Measurements from ENCODE around the gene HCN3.

DNA sequence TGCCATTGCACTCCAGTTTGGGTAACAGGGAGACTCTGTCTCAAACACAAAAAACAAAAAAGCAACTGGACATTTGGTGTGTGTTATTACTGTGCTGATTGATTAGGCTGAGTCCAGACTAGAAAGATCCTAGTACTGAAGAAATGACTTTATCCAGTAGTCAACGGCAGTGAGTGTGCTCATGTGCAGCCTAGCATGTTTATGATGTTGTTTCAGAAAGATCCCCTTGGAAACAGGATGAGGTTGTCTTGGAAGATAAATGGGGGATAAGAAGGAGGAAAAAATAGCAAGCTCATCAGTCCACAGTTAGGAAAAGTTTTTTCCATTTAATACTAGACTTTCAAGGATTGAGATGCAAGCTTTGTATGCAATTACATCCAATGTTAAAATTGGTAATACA, 57.7 kb downstream of the HCN3 start:
- TF ChIP-seq, protein P1, sequence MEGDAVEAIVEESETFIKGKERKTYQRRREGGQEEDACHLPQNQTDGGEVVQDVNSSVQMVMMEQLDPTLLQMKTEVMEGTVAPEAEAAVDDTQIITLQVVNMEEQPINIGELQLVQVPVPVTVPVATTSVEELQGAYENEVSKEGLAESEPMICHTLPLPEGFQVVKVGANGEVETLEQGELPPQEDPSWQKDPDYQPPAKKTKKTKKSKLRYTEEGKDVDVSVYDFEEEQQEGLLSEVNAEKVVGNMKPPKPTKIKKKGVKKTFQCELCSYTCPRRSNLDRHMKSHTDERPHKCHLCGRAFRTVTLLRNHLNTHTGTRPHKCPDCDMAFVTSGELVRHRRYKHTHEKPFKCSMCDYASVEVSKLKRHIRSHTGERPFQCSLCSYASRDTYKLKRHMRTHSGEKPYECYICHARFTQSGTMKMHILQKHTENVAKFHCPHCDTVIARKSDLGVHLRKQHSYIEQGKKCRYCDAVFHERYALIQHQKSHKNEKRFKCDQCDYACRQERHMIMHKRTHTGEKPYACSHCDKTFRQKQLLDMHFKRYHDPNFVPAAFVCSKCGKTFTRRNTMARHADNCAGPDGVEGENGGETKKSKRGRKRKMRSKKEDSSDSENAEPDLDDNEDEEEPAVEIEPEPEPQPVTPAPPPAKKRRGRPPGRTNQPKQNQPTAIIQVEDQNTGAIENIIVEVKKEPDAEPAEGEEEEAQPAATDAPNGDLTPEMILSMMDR (conservative IDR thresholded peaks at IDR 0.05): no peak
- TF ChIP-seq EZH2 (IDR thresholded peaks at IDR 0.05; ENCODE audit: low read depth): no peak

All from PC-9 (cell line).